Keratinocyte (primary cell): ENCODE measurements around the gene COG3.

Experiments used
- CTCF ChIP-seq, 3 experiments: IDR thresholded peaks in 1 of 3; conservative IDR thresholded peaks in 1 of 3; optimal IDR thresholded peaks in 1 of 3; 2 replicates in 2 of 3; 3 replicates in 1 of 3; pipeline versions ENCODE3 to v1.5.1; 2011; ENCODE audit warnings: low read length in 3 of 3, mild to moderate bottlenecking in 3 of 3, moderate library complexity in 2 of 3, control low read depth in 1 of 3, inconsistent platforms in 1 of 3; ENCODE audit not compliant: insufficient read depth in 2 of 3; ENCODE audit errors: extremely low read depth in 1 of 3
- EZH2 ChIP-seq: IDR thresholded peaks from one replicate; pipeline ENCODE4 v1.6.1; 2012; ENCODE audit warnings: inconsistent platforms, mild to moderate bottlenecking, low read length, moderate library complexity

GRCh38 chr13:45576466-45576865 is 111.7 kb downstream of the COG3 start:
- TF ChIP-seq CTCF (optimal IDR thresholded peaks at IDR 0.05 in 1 of 3, IDR thresholded peaks at IDR 0.05 in 1 of 3, conservative IDR thresholded peaks at IDR 0.05 in 1 of 3; ENCODE audit: extremely low read depth in 1 of 3, insufficient read depth in 2 of 3, low read length in 3 of 3) = no peak
- TF ChIP-seq EZH2 = no peak
